ENCODE measurements around the gene TP53TG5.
A peak's percentile ranks its signal among the peaks of the same experiment; 100 is the strongest.

Gene TP53TG5

DNA sequence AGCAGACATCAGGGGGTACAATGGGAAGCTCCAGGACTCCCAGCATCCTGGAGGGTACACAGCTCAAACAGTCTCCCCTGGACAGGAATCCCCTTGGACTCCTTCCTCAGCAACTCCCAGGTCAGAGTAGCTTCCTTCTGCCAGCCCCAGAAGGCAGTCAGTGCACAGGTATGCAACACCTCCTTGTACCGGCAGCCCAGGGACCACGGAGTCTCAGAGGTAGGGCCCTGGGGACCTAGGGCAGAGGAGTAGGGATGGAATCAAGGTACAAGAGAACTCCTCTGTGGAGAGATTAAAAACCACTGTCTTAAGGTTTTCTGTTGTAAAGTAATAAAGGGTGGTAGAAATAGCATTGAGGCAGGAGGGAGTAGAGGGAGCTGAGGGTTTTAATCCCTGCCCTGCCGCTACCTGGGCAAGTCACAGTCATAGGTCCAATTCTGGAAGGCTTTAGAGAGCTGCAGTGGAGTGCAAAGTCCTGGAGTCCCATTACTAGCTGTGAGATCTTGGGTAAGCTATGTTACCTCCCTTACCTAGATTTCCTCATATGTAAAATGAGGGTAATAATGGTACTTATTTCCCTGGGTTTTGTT is 7.5 kb downstream of the TP53TG5 start:
- no peak for TF ChIP-seq JUND (IDR thresholded peaks at IDR 0.05; ENCODE audit: low read depth)
- no peak for DNase-seq (ENCODE audit: low read depth in 1 of 2, low spot score in 1 of 2)
- in situ Hi-C loops (cut with HindIII; ENCODE audit: low pct_unique_long_range_greater_than_20kb, low sequenced_read_pairs), result no loop called here

DNA sequence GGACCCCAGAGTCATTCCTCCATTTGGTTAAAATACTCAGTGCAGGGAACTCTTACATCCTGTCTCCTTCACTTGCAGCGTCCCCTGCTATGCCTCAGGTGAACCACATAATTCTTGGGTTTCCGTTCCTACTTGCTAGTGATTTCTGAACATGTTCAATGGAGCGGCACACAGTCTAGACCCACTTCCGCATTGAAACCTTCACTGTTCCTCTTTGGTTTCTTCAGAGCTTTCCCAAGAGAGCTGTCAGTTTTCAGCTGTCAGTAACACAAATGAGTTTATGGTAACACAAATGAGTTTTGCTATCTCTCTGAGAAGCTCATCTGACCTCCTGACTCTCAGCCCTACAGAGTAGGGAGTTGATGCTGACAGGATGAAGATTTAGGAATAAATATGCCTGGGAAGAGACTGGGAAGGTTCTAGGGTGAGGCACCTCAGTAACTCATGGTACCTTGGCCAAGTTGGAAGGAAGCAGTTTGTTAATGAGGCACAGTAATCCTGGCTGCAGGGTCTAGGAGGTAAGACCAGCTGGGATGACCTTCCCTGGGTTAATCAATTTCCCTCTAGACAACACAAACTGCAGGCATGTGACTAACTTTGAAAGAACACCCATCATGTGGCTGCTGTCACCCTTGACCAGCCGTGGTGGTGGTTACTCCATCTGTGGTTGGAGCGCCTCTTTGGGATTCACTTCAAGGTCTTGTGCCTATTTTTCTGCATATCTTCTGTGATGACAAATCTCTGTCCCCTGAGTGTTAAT is 9.7 kb downstream of the TP53TG5 start:
- in situ Hi-C loops (cut with HindIII; ENCODE audit: low pct_unique_long_range_greater_than_20kb, low sequenced_read_pairs), result no loop called here
- no peak for TF ChIP-seq JUND (IDR thresholded peaks at IDR 0.05; ENCODE audit: low read depth)
- no peak for DNase-seq (ENCODE audit: low read depth in 1 of 2, low spot score in 1 of 2)

DNA sequence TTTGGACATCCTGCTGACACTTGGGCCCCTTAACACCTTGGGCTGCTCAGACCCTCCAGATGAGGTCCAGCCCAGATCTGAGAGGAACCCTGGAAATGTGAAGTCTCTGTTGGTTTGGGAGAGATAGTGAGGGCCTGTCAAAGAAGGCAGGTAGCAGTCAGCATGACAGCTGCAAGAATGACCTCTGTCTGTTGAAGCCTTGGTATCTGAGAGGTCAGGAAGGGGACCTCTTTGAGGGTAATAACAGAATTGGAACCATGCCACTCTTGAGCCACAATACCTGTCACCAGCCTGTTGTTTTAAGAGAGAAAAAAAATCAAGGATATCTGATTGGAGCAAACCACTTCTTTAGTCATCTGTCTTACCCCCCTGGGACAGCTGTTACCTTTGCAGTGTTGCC is 11.0 kb downstream of the TP53TG5 start:
- DNase-seq (ENCODE audit: low read depth in 1 of 2, low spot score in 1 of 2), result no peak
- no peak for TF ChIP-seq JUND (IDR thresholded peaks at IDR 0.05; ENCODE audit: low read depth)
- in situ Hi-C loops (cut with HindIII; ENCODE audit: low pct_unique_long_range_greater_than_20kb, low sequenced_read_pairs), result no loop called here

DNA sequence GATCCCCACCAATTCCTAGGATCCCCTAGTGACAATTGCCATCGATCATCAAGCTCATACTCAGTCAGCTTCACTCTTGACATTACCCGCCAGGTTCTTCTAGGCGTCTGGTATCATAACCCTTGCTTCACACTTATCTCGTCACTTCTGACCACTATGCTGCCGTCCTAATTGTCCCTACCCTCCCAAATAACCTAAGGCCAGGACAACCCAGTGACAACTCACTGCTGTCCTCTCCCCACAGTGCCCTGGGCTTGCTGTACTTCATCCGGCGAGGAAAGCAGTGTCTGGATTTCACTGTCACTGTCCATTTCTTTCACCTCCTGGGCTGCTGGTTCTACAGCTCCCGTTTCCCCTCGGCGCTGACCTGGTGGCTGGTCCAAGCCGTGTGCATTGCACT is 11.5 kb downstream of the TP53TG5 start:
- TF ChIP-seq JUND (IDR thresholded peaks at IDR 0.05; ENCODE audit: low read depth), result no peak
- in situ Hi-C loops (cut with HindIII; ENCODE audit: low pct_unique_long_range_greater_than_20kb, low sequenced_read_pairs), result no loop called here
- DNase-seq (ENCODE audit: low read depth in 1 of 2, low spot score in 1 of 2), result no peak

DNA sequence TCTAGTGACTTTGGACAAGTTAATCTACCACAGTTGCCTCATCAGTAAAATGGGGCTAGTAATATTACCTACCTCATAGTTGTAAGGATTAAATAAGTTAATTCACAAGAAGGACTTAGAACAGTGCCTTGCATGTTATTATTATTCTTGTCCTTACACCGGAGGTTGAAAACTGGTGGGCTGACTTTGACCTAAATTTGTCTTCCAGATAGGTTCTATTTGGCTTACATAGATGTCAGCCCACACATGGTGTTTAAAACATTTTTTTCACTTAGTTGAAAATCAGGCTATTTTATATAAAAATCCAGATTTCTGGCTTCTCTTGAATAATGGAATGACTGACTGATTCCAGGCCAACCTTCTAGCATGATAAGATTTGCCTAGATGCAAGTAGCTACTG is 11.9 kb downstream of the TP53TG5 start:
- no peak for TF ChIP-seq JUND (IDR thresholded peaks at IDR 0.05; ENCODE audit: low read depth)
- DNase-seq (ENCODE audit: low read depth in 1 of 2, low spot score in 1 of 2), result no peak
- in situ Hi-C loops (cut with HindIII; ENCODE audit: low pct_unique_long_range_greater_than_20kb, low sequenced_read_pairs), result no loop called here

DNA sequence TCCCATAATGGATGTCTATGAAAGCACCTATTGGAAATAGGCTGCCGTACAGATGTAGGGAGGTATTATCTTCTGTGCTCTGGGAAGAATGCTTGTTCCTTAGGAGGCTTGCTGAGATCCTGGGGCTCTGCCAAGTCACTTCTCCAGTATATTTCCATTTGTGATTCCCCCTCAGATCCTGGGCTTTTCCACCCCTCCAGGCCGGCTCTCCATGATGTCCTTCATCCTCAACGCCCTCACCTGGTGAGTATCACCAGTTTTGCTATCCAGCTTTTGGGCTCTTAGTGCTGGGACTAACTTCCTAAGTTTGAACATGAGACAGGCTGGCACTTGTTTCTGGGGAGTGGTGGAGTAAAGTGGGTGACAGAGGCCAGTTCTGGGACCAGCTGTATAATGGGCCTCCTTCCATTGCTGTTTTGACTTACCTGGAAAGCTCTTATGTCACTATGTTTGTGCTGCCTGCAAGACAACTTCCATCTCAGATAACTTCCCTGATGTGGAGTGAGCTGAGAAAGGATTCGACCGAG is 12.6 kb downstream of the TP53TG5 start:
- TF ChIP-seq JUND (IDR thresholded peaks at IDR 0.05; ENCODE audit: low read depth), result no peak
- in situ Hi-C loops (cut with HindIII; ENCODE audit: low pct_unique_long_range_greater_than_20kb, low sequenced_read_pairs), result no loop called here
- no peak for DNase-seq (ENCODE audit: low read depth in 1 of 2, low spot score in 1 of 2)

DNA sequence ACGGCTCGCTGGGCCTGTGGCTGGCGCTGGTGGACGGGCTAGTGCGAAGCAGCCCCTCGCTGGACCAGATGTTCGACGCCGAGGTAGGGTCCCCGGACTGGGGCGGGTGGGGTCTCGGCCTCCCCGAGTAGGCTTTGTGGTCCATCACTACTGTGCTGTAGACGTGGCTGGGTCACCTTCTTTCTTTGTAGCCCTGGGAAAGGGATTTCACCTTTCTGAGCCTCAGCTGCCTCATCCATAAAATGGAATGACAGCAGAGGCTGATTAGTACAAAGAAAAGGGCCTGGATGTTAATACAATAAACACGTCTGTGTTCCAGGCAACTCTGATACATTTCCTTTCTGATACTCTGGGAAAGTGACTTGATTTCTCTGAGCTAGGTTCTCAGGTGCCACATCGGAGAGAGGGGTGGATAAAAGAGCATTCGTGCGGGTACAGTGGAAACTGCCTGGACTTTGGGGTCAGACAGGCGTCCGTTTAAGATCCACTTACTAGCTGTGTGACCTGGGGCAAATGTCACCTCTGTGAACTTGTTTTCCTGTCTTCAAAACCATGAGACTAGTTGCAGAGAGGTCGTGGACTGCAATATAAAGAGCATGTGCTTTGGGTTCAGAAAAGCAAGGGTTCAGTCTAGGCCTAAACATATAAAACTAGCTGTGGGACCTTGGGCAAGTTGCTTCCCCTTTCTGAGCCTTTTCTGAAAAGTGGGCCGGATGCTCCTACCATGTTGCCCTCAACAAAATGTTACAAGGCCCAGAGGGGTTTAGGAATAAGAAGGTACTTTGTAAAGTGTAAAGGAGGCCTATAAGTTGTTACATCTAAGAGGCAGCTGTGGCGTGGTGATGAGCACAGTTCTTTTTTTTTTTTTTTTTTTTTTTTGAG is 14.3 kb downstream of the TP53TG5 start:
- no peak for DNase-seq (ENCODE audit: low read depth in 1 of 2, low spot score in 1 of 2)
- in situ Hi-C loops (cut with HindIII; ENCODE audit: low pct_unique_long_range_greater_than_20kb, low sequenced_read_pairs), result no loop called here
- TF ChIP-seq JUND (IDR thresholded peaks at IDR 0.05; ENCODE audit: low read depth), result no peak

DNA sequence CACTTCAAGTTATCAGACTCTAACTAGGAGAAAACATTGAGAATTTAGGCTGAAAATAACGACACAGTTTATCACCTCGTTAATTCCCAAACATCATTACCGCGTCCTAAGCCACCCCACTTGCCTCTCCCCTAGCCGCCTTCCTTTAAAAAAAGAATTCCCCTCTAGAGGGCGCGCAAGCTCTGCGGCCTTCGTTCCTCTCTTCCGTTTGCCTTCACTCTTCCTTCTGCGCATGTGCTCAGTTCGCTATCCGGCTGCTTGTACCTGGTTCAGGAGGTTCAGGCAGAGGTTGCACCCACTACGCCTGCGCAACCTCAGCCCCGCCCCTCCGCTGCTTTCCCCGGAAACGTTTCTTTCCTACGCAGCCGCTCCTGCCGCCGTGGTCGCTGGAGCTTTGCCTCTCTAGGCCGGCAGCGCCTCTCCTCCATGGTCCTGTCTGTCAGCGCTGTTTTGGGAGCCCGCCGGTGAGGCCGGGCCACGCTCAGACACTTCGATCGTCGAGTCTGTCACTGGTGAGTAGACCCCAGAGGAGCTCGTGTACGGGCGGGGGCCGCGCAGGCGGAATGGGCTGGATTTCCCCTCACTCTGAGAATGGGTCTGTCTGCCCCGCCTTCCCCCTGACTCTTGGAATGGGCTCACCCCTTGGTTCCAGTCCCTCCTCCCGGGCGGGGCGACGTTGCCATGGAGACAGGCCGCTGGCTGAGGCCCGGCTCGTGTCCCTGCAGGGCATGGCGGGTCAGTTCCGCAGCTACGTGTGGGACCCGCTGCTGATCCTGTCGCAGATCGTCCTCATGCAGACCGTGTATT is 15.1 kb downstream of the TP53TG5 start, which contains the start of gene SYS1:
SYS1 (plus strand) TSS at position 353 of the 807 bp plus-strand sequence; CDS start at position 729, 376 bp downstream.
- peak; percentile 96 to 99 for DNase-seq (ENCODE audit: low read depth in 1 of 2, low spot score in 1 of 2)
- TF ChIP-seq JUND (IDR thresholded peaks at IDR 0.05; ENCODE audit: low read depth), result no peak
- in situ Hi-C loops (cut with HindIII; ENCODE audit: low pct_unique_long_range_greater_than_20kb, low sequenced_read_pairs), result no loop called here

DNA sequence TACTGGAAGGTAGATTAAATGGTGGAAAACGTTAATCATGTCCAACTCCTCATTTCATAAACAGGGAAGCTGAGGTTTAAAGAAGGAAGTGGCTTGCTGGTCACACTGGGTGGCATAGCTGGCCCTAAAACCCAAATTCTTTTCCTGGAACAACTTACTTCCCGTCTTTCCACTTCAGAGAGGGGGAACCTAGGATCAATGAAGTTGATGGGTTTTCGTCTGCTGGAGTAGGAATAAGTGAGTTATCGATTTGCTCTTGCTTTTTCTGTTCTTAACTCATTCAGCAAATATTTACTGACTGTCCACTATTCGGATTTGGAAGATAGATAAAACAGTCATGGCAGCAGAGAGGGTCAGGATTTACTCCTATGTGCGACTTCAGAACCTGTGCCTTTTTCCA is 16.3 kb downstream of the TP53TG5 start:
- DNase-seq (ENCODE audit: low read depth in 1 of 2, low spot score in 1 of 2), result no peak
- no peak for TF ChIP-seq JUND (IDR thresholded peaks at IDR 0.05; ENCODE audit: low read depth)
- in situ Hi-C loops (cut with HindIII; ENCODE audit: low pct_unique_long_range_greater_than_20kb, low sequenced_read_pairs), result no loop called here

DNA sequence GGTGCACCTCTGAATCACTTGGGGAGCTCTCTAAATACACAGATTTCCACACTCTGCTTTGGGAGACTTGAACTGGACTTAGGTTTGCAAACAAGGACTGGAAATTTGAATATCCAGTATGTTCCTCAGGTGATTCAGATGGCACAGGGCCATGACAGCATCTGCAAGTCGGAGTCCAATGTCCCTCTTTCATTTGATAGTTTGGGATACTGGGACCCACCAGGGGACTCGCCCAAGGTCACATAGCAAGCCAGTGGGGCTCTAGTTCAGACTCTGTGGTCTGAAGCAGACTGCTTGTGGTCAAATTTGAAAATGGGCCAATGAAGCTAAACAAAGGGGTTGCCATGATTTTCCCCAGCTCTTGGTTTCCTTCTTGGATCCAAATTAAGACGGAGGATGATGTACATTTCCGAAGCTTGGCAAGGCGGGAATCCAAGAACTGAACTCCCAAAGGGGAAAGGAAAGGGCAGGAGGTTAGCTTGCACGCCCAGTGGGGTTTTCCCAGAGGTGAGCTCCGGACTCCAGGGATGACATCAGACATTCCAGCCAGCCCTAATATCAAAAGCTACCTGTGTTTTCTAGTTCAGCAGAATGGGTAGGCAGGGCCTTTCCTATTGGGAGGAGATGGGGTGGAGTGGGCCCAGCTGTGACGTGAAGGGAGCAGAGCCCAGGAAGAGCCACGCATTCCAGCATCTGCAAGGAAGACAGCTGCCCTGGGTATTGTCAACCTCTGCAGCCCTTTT is 18.5 kb downstream of the TP53TG5 start:
- no peak for DNase-seq (ENCODE audit: low read depth in 1 of 2, low spot score in 1 of 2)
- TF ChIP-seq JUND (IDR thresholded peaks at IDR 0.05; ENCODE audit: low read depth), result no peak
- in situ Hi-C loops (cut with HindIII; ENCODE audit: low pct_unique_long_range_greater_than_20kb, low sequenced_read_pairs), result no loop called here

DNA sequence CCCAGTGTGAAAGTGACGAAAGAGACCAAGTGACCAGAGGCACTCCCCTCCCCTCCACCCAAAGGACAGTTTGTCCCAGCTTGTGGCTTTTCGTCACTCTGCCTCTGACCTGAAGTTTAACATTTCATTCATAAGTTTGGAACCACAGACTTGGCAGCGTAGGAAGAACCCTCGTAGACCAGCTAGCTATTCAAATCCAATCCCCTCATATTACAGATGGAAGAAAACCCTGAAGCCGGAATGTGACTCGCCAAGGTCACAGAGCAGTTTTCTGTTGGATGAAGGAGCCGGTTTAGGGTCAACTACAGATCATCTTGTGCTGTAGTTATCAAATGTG is 19.1 kb downstream of the TP53TG5 start:
- in situ Hi-C loops (cut with HindIII; ENCODE audit: low pct_unique_long_range_greater_than_20kb, low sequenced_read_pairs), result no loop called here
- no peak for TF ChIP-seq JUND (IDR thresholded peaks at IDR 0.05; ENCODE audit: low read depth)
- DNase-seq (ENCODE audit: low read depth in 1 of 2, low spot score in 1 of 2), result no peak

All from T47D (cell line).